DMS 273 treated with DMSO at 0.1 percent for 48 hours (cell line): ENCODE measurements around the gene HTT.
A peak's percentile ranks its signal among the peaks of the same experiment; 100 is the strongest.

Source experiments
- DNase-seq: peaks from one replicate; lab custom pipeline; 2025; lab: John Stamatoyannopoulos, UW

The HTT gene

DNA sequence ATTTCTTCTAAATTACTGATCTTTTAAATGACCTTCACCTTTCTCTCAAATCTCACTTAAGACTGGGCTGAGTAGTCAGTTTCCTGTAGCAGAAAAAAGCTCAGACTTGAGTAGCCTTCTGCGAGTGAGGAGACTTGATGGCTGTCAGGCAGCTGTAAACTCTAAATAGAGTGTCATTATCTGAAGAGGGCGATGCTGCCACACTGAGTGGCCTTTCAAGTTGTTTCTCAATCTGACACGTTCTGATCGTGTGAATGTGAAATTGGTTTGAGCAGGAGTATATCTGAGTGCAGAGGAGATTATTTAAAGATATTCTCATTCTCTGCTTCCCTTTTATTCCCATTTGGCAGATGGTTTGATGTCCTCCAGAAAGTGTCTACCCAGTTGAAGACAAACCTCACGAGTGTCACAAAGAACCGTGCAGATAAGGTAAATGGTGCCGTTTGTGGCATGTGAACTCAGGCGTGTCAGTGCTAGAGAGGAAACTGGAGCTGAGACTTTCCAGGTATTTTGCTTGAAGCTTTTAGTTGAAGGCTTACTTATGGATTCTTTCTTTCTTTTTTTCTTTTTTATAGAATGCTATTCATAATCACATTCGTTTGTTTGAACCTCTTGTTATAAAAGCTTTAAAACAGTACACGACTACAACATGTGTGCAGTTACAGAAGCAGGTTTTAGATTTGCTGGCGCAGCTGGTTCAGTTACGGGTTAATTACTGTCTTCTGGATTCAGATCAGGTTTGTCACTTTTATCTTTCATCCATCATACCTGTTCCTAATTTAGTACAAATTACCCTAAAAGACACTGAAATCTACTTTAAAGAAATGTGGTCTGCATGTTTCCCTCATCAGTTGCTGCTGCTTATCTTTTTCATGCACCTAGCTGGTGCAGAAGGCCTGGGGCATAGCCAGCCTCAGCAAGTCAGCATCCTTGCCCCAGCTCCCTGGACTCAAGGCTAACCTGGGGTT lies 100.2 kb downstream of the HTT start:
- DNase-seq = no peak

GRCh38 chr4:3176367-3177229 lies 102.1 kb downstream of the HTT start:
- DNase-seq = peak; percentile 9

DNA sequence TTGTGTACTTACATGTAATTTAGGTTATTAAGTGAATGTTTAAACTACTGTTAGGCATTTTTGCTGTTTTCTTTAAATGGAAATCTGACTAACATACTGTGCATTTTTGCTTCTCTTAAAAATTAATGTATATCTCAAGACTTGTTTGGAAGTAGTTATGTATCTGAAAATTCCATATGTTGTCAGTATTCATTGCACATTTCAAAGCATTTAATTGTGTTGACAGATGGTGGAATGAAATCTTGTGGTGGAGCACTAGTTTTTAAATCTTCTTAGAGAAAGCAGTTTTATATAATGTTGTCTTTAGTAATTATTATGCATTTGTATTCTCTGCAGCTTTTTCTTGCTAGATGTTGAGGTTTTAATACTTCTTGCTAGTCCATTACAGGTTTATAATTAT lies 102.9 kb downstream of the HTT start:
- peak; percentile 5 for DNase-seq

GRCh38 chr4:3177905-3178304 lies 103.4 kb downstream of the HTT start:
- no peak for DNase-seq

- DNase-seq = no peak
Measured at GRCh38 chr4:3178351-3178750, 103.9 kb downstream of the HTT start.

GRCh38 chr4:3179126-3179706 lies 104.7 kb downstream of the HTT start:
- DNase-seq = no peak

DNA sequence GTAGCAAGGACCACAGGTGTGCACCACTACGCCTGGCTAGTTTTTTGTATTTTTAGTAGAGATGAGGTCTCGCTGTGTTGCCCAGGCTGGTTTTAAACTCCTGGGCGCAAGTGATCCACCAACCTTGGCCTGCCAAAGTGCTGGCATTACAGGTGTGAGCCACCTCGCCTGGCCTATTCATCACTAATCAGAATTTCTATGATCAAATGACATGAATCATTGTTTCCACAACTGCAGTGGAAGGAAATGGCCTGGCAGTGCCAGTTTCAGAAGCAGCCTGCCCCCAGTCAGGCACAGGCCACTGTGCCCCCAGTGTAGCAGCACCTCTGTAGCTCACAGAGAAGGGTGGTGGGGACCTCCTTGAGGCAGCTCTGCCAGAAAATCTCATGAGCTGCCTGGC lies 108.5 kb downstream of the HTT start:
- no peak for DNase-seq

DNA sequence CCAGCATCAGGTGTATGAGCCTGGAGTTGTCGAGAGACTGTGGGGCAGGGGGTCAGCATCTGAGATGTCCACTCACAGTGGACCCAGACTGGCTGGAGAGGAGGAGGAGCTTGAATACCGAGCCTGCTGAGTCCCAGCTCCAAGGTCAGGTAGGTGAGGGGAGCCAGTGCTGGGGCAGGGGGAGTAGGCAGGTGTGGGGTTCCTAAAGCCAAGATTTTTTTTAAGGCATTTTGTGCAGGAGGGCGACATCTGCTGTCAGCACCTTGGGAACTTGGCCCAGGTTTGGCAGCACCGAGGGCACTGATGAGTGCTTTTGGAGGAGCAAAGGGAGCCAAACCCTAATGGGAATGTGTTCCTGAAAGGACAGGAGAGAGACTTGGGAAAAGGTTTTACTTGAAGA lies 110.2 kb downstream of the HTT start:
- DNase-seq = no peak

GRCh38 chr4:3186609-3187008 lies 112.1 kb downstream of the HTT start:
- no peak for DNase-seq

DNA sequence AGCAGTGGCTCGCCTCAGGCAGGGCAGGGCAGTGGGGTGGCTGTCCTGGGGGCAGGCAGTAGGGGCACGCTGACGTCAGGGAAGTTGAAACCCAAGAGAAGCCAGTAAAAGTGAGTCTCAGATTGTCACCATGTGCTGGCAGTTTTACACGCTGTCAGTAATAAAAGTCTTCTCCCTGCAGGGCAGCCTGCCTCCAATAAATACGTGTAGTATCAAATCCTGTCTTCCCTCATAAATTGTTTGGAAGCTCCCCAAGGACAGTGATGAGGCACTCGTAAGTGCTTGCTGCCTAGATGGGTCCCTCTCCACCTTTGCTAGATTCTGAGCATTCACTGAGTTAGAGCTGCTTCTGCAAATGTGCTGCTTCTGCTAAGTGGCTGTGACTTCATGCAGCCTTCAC lies 113.6 kb downstream of the HTT start:
- DNase-seq = no peak

GRCh38 chr4:3189459-3189858 lies 115.0 kb downstream of the HTT start:
- DNase-seq = no peak

GRCh38 chr4:3190549-3190948 lies 116.1 kb downstream of the HTT start:
- no peak for DNase-seq

- DNase-seq = no peak
Measured at GRCh38 chr4:3192188-3192587, 117.7 kb downstream of the HTT start.

- DNase-seq = no peak
Measured at GRCh38 chr4:3192827-3193226, 118.3 kb downstream of the HTT start.

DNA sequence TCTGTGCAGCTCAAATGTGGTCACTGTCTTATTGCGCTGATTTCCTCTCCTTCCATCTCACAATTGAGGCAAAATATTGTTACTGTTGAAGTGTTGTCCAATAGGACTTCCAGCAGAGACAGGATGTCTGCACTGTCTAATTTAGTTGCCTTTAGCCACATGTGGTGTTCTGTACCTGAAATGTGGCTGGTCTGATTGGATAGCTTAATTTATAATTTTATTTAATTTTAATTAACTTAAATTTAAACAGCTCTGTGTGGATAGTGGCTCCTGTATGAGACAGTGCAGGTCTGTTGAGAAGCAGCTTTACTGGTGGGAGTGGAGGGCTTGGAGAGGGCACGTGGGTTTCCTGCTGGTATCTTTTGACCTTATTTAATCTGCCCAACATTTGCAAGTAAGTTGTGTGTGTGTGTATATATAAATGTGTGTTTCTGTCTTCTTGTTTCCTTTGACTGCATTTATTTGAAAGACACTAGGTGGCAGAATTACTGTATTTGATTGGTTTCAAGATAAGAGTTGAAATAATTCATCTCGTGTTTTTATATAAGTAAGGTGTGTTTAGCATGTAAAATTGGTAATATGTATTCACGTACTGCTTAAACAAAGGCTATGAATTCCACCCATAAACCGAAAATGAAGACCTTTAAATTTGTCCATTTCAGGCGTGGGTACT lies 119.2 kb downstream of the HTT start:
- peak; percentile 12 for DNase-seq

DNA sequence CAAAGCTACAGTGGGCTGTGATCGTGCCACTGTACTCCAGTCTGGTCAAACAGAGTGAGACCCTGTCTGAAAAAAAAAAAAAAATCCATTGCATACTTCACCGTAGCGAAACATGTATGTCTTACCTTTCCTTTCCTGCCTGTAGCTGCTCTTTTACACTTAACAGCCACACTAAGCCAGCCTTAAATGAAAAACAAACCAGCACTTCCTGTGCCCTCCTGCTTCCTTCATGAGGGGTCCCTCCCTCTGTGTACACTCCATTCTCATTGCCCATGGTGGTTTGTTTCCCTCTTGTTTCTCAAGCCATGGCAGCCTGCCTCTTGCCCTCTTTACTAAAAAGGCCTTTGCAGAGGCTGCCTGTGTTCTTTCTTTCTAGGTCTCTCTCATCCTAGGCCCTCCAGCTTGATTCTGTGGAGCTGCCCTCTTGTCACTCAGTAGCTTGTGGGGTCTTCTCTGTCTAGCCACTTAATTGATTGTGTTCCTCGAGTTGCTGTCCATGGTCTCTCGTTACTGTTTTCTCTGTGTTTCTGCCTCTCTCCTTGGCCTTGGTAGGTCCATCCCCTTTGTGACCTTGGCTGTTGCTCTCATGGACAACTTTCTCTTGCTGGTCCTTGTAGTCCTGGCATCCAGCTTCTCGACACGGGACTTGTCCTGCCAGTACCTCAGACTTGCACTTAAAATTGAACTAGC lies 122.3 kb downstream of the HTT start:
- no peak for DNase-seq

- DNase-seq = no peak
Measured at GRCh38 chr4:3197366-3198105, 123.1 kb downstream of the HTT start.

DNA sequence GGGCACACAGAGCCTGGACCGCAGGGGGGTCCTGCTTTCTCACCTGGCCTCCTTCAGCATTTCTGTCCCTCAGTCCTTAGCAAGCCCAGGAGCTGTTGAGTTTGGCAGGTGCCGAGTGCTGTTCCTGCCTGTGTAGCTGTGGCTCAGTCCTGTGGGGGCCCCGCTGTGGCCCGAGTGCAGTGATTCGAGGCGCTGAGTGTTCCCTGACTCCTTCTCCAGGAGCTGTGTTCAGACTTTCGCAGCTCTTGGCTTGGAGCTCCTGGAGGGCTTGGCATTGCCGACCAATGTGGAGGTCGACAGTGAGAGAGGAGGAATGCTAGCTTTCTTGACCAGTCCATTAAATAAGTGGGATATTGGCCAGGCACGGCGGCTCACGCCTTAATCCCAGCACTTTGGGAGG lies 124.4 kb downstream of the HTT start:
- DNase-seq = no peak

GRCh38 chr4:3199653-3200422 lies 125.4 kb downstream of the HTT start:
- no peak for DNase-seq
